SK-N-SH treated with all-trans-retinoic acid at 6 μM for 48 hours (cell line): ENCODE results near the gene DLX1.
"Not testable (repeated sequence)": the region's sequence is repeated elsewhere in the genome, so short reads cannot be mapped to it uniquely, and the experiment has no call there.

Source experiments
- ATAC-seq: fragments of 200-7000 bp; cut with Tn5 transposase; 3 replicates; pipeline ENCODE4 v1.9.1; 2020; ENCODE audit warnings: mild to moderate bottlenecking, moderate library complexity
- ARNTL ChIP-seq: fragments of 450-650 bp; formaldehyde crosslinking; IDR thresholded peaks from 2 replicates; pipeline ENCODE4 v1.5.0; 2020; ENCODE audit warnings: low read depth, mild to moderate bottlenecking, moderate library complexity, borderline replicate concordance
- BACH2 ChIP-seq: fragments of 250-450 bp; sonication (Bioruptor Pico); IDR thresholded peaks from 2 replicates; pipeline ENCODE4 v1.9.0; 2021; ENCODE audit warnings: mild to moderate bottlenecking, borderline replicate concordance
- CREB5 ChIP-seq: fragments of 250-450 bp; sonication (Bioruptor Pico); IDR thresholded peaks from 2 replicates; pipeline ENCODE4 v1.5.1; 2020; ENCODE audit warnings: low read depth, mild to moderate bottlenecking, moderate library complexity
- CSDC2 ChIP-seq: fragments of 250-450 bp; sonication (Bioruptor Pico); IDR thresholded peaks from 2 replicates; pipeline ENCODE4 v1.5.0; 2020; ENCODE audit warnings: mild to moderate bottlenecking, moderate library complexity
- ESRRG ChIP-seq: fragments of 250-450 bp; sonication (Bioruptor Pico); IDR thresholded peaks from 2 replicates; pipeline ENCODE4 v1.6.1; 2021; ENCODE audit warnings: mild to moderate bottlenecking
- GLIS3 ChIP-seq: fragments of 250-450 bp; sonication (Bioruptor Pico); IDR thresholded peaks from 2 replicates; pipeline ENCODE4 v1.5.0; 2020; ENCODE audit warnings: mild to moderate bottlenecking, moderate library complexity
- ISL1 ChIP-seq: fragments of 250-450 bp; sonication (Bioruptor Pico); IDR thresholded peaks from 2 replicates; pipeline ENCODE4 v2.1.2; 2022; ENCODE audit warnings: mild to moderate bottlenecking, moderate library complexity
- OSR1 ChIP-seq: fragments of 250-450 bp; sonication (Bioruptor Pico); IDR thresholded peaks from 2 replicates; pipeline ENCODE4 v1.8.0; 2022; ENCODE audit warnings: moderate library complexity, mild to moderate bottlenecking, inconsistent platforms
- PPARA ChIP-seq: fragments of 250-450 bp; sonication (Bioruptor Pico); IDR thresholded peaks from 2 replicates; pipeline ENCODE4 v1.5.0; 2020; ENCODE audit warnings: mild to moderate bottlenecking, borderline replicate concordance
- RARB ChIP-seq: fragments of 250-450 bp; sonication (Bioruptor Pico); IDR thresholded peaks from 2 replicates; pipeline ENCODE4 v1.8.0; 2021; ENCODE audit warnings: mild to moderate bottlenecking, moderate library complexity
- SNAI2 ChIP-seq: fragments of 250-450 bp; sonication (Bioruptor Pico); IDR thresholded peaks from 2 replicates; pipeline ENCODE4 v1.5.0; 2020; ENCODE audit warnings: mild to moderate bottlenecking, moderate library complexity
- TCF4 ChIP-seq: fragments of 250-450 bp; sonication (Bioruptor Pico); IDR thresholded peaks from 2 replicates; pipeline ENCODE4 v1.8.0; 2021; ENCODE audit warnings: mild to moderate bottlenecking, moderate library complexity, borderline replicate concordance
- TOX ChIP-seq: fragments of 250-450 bp; sonication (Bioruptor Pico); IDR thresholded peaks from 2 replicates; pipeline ENCODE4 v1.8.0; 2021; ENCODE audit warnings: mild to moderate bottlenecking, moderate library complexity, borderline replicate concordance
- ZC3H10 ChIP-seq: fragments of 250-450 bp; sonication (Bioruptor Pico); IDR thresholded peaks from 2 replicates; pipeline ENCODE4 v1.5.1; 2021; ENCODE audit warnings: mild to moderate bottlenecking, moderate library complexity
- ZFP3 ChIP-seq: fragments of 250-450 bp; sonication (Bioruptor Pico); IDR thresholded peaks from 2 replicates; pipeline ENCODE4 v1.5.0; 2020; ENCODE audit warnings: mild to moderate bottlenecking, moderate library complexity
- ZFP30 ChIP-seq: fragments of 450-650 bp; formaldehyde crosslinking; IDR thresholded peaks from 2 replicates; pipeline ENCODE4 v1.5.0; 2022; ENCODE audit warnings: mild to moderate bottlenecking, moderate library complexity
- ZNF565 ChIP-seq: fragments of 450-650 bp; formaldehyde crosslinking; conservative IDR thresholded peaks from 2 replicates; pipeline ENCODE4 v1.5.0; 2020; ENCODE audit warnings: low read depth, mild to moderate bottlenecking, moderate library complexity
- ZNF70 ChIP-seq: fragments of 450-650 bp; formaldehyde crosslinking; IDR thresholded peaks from 2 replicates; pipeline ENCODE4 v1.5.0; 2020; ENCODE audit warnings: mild to moderate bottlenecking, moderate library complexity
- ZNF8 ChIP-seq: fragments of 450-650 bp; formaldehyde crosslinking; IDR thresholded peaks from 2 replicates; pipeline ENCODE4 v1.5.0; 2020; ENCODE audit warnings: mild to moderate bottlenecking, moderate library complexity
- TF ChIP-seq, protein P1 (sequence below): fragments of 250-450 bp; sonication (Bioruptor Pico); IDR thresholded peaks from 2 replicates; pipeline ENCODE4 v1.8.0; 2020; ENCODE audit warnings: mild to moderate bottlenecking, moderate library complexity, borderline replicate concordance
- TF ChIP-seq, protein P2 (sequence below): fragments of 250-450 bp; sonication (Bioruptor Pico); IDR thresholded peaks from 2 replicates; pipeline ENCODE4 v1.5.1; 2021; ENCODE audit warnings: mild to moderate bottlenecking, moderate library complexity
- TF ChIP-seq, protein P3 (sequence below): fragments of 250-450 bp; sonication (Bioruptor Pico); IDR thresholded peaks from 2 replicates; pipeline ENCODE4 v1.5.0; 2020; ENCODE audit warnings: mild to moderate bottlenecking, moderate library complexity
- TF ChIP-seq, protein P4 (sequence below): fragments of 250-450 bp; sonication (Bioruptor Pico); IDR thresholded peaks from 2 replicates; pipeline ENCODE4 v1.8.0; 2021; ENCODE audit warnings: low read depth, mild to moderate bottlenecking, moderate library complexity, borderline replicate concordance

Gene DLX1

GRCh38 chr2:172066394-172066886, 18.9 kb upstream of the DLX1 start:
- TF ChIP-seq TOX (CRISPR knock-in tag) (no peak), OSR1 (CRISPR knock-in tag) (no peak), ZNF565 (CRISPR knock-in tag) (no peak), BACH2 (CRISPR knock-in tag) (no peak), RARB (CRISPR knock-in tag) (no peak), ZFP30 (CRISPR knock-in tag) (no peak), CREB5 (CRISPR knock-in tag) (no peak), ZNF70 (CRISPR knock-in tag) (no peak), SNAI2 (no peak), CSDC2 (CRISPR knock-in tag) (no peak), PPARA (CRISPR knock-in tag) (no peak), ZNF8 (CRISPR knock-in tag) (no peak), GLIS3 (CRISPR knock-in tag) (no peak)
- TF ChIP-seq, protein P1, sequence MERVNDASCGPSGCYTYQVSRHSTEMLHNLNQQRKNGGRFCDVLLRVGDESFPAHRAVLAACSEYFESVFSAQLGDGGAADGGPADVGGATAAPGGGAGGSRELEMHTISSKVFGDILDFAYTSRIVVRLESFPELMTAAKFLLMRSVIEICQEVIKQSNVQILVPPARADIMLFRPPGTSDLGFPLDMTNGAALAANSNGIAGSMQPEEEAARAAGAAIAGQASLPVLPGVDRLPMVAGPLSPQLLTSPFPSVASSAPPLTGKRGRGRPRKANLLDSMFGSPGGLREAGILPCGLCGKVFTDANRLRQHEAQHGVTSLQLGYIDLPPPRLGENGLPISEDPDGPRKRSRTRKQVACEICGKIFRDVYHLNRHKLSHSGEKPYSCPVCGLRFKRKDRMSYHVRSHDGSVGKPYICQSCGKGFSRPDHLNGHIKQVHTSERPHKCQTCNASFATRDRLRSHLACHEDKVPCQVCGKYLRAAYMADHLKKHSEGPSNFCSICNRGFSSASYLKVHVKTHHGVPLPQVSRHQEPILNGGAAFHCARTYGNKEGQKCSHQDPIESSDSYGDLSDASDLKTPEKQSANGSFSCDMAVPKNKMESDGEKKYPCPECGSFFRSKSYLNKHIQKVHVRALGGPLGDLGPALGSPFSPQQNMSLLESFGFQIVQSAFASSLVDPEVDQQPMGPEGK (CRISPR knock-in tag): no peak
- TF ChIP-seq, protein P2, sequence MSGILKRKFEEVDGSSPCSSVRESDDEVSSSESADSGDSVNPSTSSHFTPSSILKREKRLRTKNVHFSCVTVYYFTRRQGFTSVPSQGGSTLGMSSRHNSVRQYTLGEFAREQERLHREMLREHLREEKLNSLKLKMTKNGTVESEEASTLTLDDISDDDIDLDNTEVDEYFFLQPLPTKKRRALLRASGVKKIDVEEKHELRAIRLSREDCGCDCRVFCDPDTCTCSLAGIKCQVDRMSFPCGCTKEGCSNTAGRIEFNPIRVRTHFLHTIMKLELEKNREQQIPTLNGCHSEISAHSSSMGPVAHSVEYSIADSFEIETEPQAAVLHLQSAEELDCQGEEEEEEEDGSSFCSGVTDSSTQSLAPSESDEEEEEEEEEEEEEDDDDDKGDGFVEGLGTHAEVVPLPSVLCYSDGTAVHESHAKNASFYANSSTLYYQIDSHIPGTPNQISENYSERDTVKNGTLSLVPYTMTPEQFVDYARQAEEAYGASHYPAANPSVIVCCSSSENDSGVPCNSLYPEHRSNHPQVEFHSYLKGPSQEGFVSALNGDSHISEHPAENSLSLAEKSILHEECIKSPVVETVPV (CRISPR knock-in tag): no peak
- no peak for ATAC-seq

DNA sequence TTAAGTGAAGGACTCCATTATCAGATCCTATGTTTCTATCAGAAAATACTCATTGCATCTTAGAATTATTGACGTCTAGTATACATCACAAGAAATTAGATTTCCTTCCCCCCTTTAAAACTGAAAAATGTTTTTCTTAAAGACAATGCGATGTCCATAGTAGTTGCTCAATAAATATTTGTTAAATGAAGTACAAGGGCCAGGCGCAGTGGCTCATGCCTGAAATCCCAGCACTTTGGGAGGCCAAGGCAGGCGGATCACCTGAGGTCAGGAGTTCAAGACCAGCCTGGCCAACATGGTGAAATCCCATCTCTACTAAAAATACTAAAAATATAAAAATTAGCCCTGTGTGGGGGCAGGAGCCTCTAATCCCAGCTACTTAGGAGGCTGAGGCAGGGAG, 17.4 kb upstream of the DLX1 start:
- not testable (repeated sequence) for ATAC-seq

DNA sequence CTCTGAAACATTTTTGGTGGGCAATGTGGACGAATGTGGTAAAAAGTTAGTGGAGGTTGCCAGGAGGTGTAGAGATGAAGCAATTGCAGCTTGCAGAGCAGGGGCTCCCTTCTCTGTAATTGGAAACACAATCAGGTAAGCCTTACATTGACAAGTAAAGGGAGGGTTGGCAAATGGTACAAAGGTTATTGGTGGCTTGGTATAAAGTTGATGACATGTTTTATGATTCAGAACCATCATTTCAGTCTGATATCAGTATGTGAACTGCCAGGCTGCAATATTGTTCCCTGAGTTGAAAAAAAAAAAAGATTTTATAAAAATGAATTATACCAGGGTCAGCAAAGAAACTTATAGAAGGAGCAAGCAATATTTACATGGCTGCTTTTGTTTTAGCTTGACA, 14.4 kb upstream of the DLX1 start:
- no peak for TF ChIP-seq ARNTL
- TF ChIP-seq ZC3H10: no peak
- TF ChIP-seq ZFP3 (CRISPR knock-in tag): no peak
- no peak for TF ChIP-seq TOX (CRISPR knock-in tag)
- no peak for TF ChIP-seq PPARA (CRISPR knock-in tag)
- TF ChIP-seq ZNF565 (CRISPR knock-in tag): no peak
- no peak for ATAC-seq

DNA sequence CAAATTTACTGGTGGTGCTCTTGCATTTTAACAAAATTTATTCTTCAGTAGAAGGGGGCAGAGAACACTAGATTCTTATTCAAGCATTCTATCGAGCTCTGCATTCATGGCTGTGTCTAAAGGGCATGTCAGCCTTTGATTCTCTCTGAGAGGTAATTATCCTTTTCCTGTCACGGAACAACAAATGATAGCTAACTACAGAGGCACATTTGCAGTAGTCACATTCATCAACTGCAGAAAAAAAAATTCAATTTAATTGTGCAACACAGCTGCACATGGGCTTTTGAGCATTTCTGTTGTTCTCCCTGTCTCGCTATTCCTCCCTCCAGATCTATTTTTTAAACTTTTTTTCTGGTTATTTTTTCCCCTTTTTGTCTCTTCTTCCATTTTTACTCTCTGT, 13.0 kb upstream of the DLX1 start:
- TF ChIP-seq, protein P1 (CRISPR knock-in tag): no peak
- TF ChIP-seq SNAI2: no peak
- no peak for TF ChIP-seq CSDC2 (CRISPR knock-in tag)
- TF ChIP-seq ESRRG (CRISPR knock-in tag): no peak
- TF ChIP-seq, protein P3, sequence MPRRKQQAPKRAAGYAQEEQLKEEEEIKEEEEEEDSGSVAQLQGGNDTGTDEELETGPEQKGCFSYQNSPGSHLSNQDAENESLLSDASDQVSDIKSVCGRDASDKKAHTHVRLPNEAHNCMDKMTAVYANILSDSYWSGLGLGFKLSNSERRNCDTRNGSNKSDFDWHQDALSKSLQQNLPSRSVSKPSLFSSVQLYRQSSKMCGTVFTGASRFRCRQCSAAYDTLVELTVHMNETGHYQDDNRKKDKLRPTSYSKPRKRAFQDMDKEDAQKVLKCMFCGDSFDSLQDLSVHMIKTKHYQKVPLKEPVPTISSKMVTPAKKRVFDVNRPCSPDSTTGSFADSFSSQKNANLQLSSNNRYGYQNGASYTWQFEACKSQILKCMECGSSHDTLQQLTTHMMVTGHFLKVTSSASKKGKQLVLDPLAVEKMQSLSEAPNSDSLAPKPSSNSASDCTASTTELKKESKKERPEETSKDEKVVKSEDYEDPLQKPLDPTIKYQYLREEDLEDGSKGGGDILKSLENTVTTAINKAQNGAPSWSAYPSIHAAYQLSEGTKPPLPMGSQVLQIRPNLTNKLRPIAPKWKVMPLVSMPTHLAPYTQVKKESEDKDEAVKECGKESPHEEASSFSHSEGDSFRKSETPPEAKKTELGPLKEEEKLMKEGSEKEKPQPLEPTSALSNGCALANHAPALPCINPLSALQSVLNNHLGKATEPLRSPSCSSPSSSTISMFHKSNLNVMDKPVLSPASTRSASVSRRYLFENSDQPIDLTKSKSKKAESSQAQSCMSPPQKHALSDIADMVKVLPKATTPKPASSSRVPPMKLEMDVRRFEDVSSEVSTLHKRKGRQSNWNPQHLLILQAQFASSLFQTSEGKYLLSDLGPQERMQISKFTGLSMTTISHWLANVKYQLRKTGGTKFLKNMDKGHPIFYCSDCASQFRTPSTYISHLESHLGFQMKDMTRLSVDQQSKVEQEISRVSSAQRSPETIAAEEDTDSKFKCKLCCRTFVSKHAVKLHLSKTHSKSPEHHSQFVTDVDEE (CRISPR knock-in tag): no peak
- no peak for TF ChIP-seq ZFP3 (CRISPR knock-in tag)
- TF ChIP-seq CREB5 (CRISPR knock-in tag): no peak
- TF ChIP-seq ZNF8 (CRISPR knock-in tag): no peak
- no peak for TF ChIP-seq ISL1 (CRISPR knock-in tag)
- TF ChIP-seq PPARA (CRISPR knock-in tag): no peak
- no peak for TF ChIP-seq ZNF565 (CRISPR knock-in tag)
- TF ChIP-seq, protein P4, sequence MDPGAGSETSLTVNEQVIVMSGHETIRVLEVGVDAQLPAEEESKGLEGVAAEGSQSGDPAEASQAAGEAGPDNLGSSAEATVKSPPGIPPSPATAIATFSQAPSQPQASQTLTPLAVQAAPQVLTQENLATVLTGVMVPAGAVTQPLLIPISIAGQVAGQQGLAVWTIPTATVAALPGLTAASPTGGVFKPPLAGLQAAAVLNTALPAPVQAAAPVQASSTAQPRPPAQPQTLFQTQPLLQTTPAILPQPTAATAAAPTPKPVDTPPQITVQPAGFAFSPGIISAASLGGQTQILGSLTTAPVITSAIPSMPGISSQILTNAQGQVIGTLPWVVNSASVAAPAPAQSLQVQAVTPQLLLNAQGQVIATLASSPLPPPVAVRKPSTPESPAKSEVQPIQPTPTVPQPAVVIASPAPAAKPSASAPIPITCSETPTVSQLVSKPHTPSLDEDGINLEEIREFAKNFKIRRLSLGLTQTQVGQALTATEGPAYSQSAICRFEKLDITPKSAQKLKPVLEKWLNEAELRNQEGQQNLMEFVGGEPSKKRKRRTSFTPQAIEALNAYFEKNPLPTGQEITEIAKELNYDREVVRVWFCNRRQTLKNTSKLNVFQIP (CRISPR knock-in tag): no peak
- no peak for TF ChIP-seq GLIS3 (CRISPR knock-in tag)
- no peak for TF ChIP-seq BACH2 (CRISPR knock-in tag)
- no peak for TF ChIP-seq ZC3H10
- no peak for TF ChIP-seq TCF4
- TF ChIP-seq ARNTL: no peak
- TF ChIP-seq ZNF70 (CRISPR knock-in tag): no peak
- no peak for TF ChIP-seq OSR1 (CRISPR knock-in tag)
- TF ChIP-seq ZFP30 (CRISPR knock-in tag): no peak
- TF ChIP-seq, all 23 proteins: peak for 0
- no peak for ATAC-seq
